Activated CD8-positive, alpha-beta memory T cell treated with anti-CD3 and anti-CD28 coated beads for 48 hours (primary cell): ENCODE results near the gene PPEF2.

Source experiments
- DNase-seq, 3 experiments: peaks; one replicate each; pipeline ENCODE4 v3.0.0-alpha.2; 2020; ENCODE audit warnings: low read depth in 2 of 3, low spot score in 2 of 3

The PPEF2 gene

DNA sequence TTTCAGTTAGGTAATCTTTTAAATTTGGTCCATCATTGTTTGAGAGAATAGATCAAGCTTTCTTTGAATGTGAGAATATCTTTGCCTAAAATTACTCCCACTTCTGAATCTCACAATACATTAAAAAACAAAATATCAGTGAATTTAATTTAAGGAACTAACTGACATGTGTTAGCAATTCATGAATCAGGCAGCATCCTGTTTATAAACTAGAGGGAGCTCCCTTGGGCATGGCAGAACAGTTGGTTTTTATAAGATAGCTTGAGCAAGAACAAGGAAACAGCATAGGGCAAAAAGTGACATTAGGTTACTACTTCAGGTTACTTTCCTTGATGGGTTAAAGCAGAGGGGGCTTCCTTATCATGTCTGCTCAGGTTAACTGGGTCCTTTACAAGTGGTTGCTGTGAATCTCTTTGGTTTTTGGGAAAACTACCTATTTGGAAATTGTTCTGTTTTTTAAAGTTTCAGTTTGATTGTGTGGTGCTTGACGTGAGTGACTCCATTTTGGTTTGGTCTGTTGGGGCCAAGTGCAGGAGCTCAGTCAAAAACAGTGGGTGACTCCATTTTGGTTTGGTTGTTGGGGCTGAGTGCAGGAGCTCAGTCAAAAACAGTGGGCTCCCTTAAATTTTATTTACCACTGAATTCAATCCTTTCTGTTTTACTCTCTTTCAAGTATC is 68.0 kb downstream of the PPEF2 start:
- no peak for DNase-seq

GRCh38 chr4:75831856-75832405 is 70.3 kb downstream of the PPEF2 start:
- DNase-seq: no peak

- no peak for DNase-seq
Measured at GRCh38 chr4:75830906-75831305, 71.3 kb downstream of the PPEF2 start.

DNA sequence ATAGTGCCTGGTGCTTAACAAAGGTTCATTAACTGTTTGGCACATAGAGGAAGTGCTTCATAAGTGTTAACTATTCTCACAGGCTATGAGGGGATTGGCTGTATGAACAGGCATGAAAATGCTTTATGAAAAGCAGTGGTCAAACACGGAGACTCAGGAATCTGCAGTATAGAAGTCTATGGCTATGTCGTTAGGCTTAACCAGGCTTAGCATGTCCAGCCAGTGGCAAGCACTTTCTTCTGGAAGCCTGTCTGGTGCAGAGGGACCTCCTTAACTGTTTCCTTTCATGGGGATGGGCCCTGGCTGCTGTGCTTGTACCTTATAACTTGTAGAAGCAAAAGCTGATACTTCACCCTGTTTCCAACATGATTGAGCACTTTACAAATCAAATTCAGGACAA is 78.4 kb downstream of the PPEF2 start:
- no peak for DNase-seq

- no peak for DNase-seq
Measured at GRCh38 chr4:75822416-75822815, 79.8 kb downstream of the PPEF2 start.

GRCh38 chr4:75821966-75822365 is 80.3 kb downstream of the PPEF2 start:
- DNase-seq: no peak

DNA sequence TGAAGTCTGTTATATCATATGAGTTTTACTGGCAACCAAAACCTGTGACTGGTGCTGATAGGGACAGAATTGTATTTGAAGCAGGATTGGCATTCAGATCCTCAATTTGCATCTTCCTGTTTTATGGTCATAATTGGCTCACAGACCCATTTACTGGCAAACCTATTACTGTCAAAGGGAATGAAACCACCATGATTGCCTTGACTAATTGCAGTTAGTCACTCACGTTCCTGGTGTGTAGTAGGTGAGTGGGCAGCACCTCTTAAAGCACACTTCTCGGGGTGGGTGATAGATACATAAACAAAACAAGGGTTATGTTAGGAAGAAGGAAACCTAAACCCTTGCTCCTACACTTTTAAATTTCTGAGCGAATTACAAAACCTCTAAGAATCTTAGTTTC is 81.0 kb downstream of the PPEF2 start:
- DNase-seq: no peak

GRCh38 chr4:75820676-75821075 is 81.6 kb downstream of the PPEF2 start:
- DNase-seq: no peak

- DNase-seq: no peak
Measured at GRCh38 chr4:75820197-75820596, 82.1 kb downstream of the PPEF2 start.

DNA sequence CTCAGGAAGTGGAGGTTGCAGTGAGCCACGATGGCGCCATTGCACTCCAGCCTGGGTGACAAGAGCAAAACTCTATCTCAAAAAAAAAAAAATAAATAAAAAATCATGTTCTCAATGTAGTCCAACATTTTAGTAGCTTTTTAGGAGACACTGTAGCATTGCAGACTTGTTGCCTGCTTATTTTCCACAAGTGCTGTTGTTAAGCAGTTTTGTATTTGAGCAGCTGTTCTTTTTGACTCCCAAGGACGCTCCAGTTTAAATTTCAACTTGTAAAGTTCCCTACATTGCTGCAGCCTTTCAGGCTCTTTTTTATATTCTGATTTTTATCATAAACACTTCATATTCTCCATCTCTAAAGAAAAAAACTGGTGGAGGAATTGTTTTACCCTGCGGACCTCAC is 83.1 kb downstream of the PPEF2 start:
- no peak for DNase-seq

- no peak for DNase-seq
Measured at GRCh38 chr4:75817901-75818300, 84.4 kb downstream of the PPEF2 start.
